Type B pancreatic cell (in vitro differentiated cells): Measurements from ENCODE around the gene TRUB1. TPM values are rescaled to one million over a fixed set of nuclear protein-coding genes. Genes with fewer than 3 reads are reported as not detected.
"Not testable (repeated sequence)": the region's sequence is repeated elsewhere in the genome, so short reads cannot be mapped to it uniquely, and the experiment has no call there.

Experiments
- DNase-seq: peaks from one replicate; pipeline ENCODE4 v3.0.0; 2021; ENCODE audit warnings: mixed read lengths; ENCODE audit not compliant: unreplicated experiment; ENCODE audit errors: extremely low spot score
- H3K27ac Mint-ChIP-seq: 2 replicates; pipeline ENCODE4 v1.8.0; 2021; ENCODE audit warnings: mild to moderate bottlenecking, mixed read lengths
- H3K27me3 Mint-ChIP-seq: 2 replicates; pipeline ENCODE4 v1.8.0; 2021; ENCODE audit warnings: mixed read lengths
- H3K36me3 Mint-ChIP-seq: 2 replicates; pipeline ENCODE4 v1.8.0; 2021; ENCODE audit warnings: mixed read lengths
- H3K4me1 Mint-ChIP-seq: one replicate; pipeline ENCODE4 v1.8.0; 2021; ENCODE audit warnings: mixed read lengths; ENCODE audit not compliant: unreplicated experiment
- H3K4me3 Mint-ChIP-seq: 2 replicates; pipeline ENCODE4 v1.8.0; 2021; ENCODE audit warnings: mild to moderate bottlenecking, mixed read lengths
- H3K9me3 Mint-ChIP-seq: 2 replicates; pipeline ENCODE4 v1.8.0; 2021; ENCODE audit warnings: mixed read lengths
- long read RNA-seq: library from polyadenylated mRNA; unstranded; transcript quantifications from one replicate; pipeline ENCODE4 v2.0.0, GENCODE V29; 2020
- total RNA-seq: library from RNA; stranded (reverse); gene quantifications from 2 replicates; pipeline ENCODE4 v1.2.1, GENCODE V29; 2021; ENCODE audit warnings: low replicate concordance
- TF ChIP-seq, protein P1 (sequence below): fragments of 200-600 bp; sonication (generic); conservative IDR thresholded peaks from 2 replicates; pipeline ENCODE4 v1.5.0; 2021; ENCODE audit warnings: antibody characterized with exemption, mild to moderate bottlenecking

Gene TRUB1
- total RNA-seq: 19.3 and 22.0 TPM in 2 replicates
- long read RNA-seq, transcript TRUB1-201 (8 exons, 3,408 nt): major isoform, 24 of 32 reads
- long read RNA-seq, partial matches to known transcripts: 2 of 32 reads
- long read RNA-seq, other reads (novel, unspliced or antisense): 4 of 32 reads

DNA sequence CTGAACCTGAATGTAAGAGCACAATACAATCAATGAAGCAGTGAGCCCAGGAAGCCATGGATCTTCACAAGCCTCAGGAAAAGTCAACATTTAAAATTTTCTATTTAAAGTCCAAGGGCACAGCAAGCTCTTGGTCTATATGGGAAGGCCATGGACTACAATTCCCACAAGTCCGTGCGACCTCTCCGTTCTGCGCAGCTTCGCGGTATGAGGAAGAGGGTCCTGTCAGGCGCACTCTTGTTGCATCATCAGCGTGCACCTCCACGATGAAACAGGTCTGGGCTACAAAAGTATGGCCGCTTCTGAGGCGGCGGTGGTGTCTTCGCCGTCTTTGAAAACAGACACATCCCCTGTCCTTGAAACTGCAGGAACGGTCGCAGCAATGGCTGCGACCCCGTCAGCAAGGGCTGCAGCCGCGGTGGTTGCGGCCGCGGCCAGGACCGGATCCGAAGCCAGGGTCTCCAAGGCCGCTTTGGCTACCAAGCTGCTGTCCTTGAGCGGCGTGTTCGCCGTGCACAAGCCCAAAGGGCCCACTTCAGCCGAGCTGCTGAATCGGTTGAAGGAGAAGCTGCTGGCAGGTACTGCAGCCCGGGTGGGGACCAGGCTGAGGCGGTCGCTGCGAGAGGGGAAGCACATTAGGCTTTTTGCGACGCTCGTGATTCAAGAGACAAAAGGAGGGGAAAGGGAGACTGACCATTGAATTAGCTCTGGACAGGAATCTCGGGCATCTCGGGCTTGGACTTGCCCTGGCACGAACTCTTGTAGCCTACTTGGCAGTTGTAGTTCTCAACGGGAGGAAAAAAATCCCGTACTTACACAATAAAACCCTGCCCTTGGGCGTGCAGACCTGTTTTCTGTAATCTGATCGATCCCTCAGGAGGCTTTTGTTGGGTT, at the start of gene TRUB1:
TSS of gene TRUB1 (plus strand) at position 234 of the 894 bp plus-strand sequence. CDS start at position 293, 59 bp downstream.
- H3K9me3 Mint-ChIP-seq: no peaks in the 10 kb centered on the region
- peaks cover 17% of the 10 kb centered on the region for H3K4me1 Mint-ChIP-seq
- DNase-seq: peak; percentile 88
- H3K4me3 Mint-ChIP-seq: peak within 1 kb of the TSS; percentile 98
- H3K36me3 Mint-ChIP-seq: peaks cover 12% of the 10 kb centered on the region
- H3K27ac Mint-ChIP-seq: peak within 1 kb of the TSS; percentile 97
- TF ChIP-seq, protein P1, sequence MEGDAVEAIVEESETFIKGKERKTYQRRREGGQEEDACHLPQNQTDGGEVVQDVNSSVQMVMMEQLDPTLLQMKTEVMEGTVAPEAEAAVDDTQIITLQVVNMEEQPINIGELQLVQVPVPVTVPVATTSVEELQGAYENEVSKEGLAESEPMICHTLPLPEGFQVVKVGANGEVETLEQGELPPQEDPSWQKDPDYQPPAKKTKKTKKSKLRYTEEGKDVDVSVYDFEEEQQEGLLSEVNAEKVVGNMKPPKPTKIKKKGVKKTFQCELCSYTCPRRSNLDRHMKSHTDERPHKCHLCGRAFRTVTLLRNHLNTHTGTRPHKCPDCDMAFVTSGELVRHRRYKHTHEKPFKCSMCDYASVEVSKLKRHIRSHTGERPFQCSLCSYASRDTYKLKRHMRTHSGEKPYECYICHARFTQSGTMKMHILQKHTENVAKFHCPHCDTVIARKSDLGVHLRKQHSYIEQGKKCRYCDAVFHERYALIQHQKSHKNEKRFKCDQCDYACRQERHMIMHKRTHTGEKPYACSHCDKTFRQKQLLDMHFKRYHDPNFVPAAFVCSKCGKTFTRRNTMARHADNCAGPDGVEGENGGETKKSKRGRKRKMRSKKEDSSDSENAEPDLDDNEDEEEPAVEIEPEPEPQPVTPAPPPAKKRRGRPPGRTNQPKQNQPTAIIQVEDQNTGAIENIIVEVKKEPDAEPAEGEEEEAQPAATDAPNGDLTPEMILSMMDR: no peak
- no peaks in the 10 kb centered on the region for H3K27me3 Mint-ChIP-seq

DNA sequence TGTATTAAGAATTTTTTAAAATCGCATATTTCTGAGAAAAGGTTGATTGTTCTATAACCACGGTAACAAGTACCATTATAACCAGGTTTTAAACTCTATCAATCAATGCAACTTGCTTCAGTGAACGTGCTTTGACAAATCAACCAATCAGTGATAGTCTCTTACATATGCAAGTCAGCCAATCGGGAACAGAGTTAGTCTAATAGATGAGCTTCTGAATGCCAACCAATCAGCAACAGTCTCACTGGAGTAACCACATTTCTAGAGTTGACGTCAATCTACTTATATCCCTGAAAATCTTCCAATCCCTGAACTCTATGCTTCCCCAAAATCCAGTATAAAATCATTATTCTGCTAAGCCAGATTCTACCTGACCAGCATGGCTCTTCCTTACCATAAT, 44.7 kb upstream of the TRUB1 start:
- H3K36me3 Mint-ChIP-seq: no peaks in the 10 kb centered on the region
- TF ChIP-seq, protein P1: no peak
- no peak overlapping the region for H3K27ac Mint-ChIP-seq
- peaks cover under 1% of the 10 kb centered on the region for H3K27me3 Mint-ChIP-seq
- peaks cover 17% of the 10 kb centered on the region for H3K4me1 Mint-ChIP-seq
- no peak overlapping the region for H3K4me3 Mint-ChIP-seq
- DNase-seq: no peak
- no peaks in the 10 kb centered on the region for H3K9me3 Mint-ChIP-seq

DNA sequence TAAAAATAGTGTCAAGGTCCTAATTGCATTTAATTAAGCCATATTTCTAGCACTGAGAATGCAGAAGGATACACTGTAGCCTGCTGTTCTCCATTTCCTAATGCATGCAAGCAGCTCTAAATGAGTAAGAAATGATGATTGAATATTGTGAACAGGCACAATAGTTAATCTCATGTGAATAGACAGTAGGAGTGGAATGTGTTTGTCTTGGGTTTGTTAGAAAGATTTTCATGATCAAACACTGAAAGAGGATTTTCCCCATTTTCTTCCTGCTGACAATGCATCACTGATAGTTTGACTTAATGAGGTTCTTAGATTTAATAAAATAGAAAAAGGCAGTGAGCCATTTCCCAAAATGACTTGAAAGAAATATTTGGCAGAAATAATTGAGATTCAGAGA, 43.1 kb upstream of the TRUB1 start:
- no peaks in the 10 kb centered on the region for H3K27me3 Mint-ChIP-seq
- H3K27ac Mint-ChIP-seq: no peak overlapping the region
- no peak overlapping the region for H3K4me3 Mint-ChIP-seq
- TF ChIP-seq, protein P1: no peak
- no peak for DNase-seq
- no peaks in the 10 kb centered on the region for H3K36me3 Mint-ChIP-seq
- H3K9me3 Mint-ChIP-seq: no peaks in the 10 kb centered on the region
- H3K4me1 Mint-ChIP-seq: peaks cover 17% of the 10 kb centered on the region

DNA sequence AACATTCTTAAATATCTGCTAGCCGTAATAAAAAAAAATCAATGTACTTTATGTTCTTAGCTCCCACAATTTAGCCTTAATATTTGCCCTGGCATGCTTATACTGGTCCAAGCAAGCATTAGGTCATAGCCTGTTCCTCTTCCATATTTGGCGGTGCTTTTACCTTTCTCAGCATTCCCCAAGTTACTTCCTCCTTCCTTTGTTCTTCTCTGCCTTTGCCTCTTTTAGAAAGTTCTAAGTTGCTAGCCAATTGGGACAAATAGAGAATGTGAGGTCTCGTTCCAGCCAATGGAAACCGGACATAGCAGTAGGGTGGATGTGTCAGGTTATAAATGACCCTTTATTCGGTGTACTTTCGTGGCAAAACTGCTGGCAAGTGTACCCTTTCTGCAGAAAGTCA, 41.0 kb upstream of the TRUB1 start:
- not testable (repeated sequence) for H3K27ac Mint-ChIP-seq, DNase-seq, H3K27me3 Mint-ChIP-seq, H3K4me3 Mint-ChIP-seq, H3K9me3 Mint-ChIP-seq, H3K36me3 Mint-ChIP-seq
- H3K4me1 Mint-ChIP-seq: peaks cover 19% of the 10 kb centered on the region

DNA sequence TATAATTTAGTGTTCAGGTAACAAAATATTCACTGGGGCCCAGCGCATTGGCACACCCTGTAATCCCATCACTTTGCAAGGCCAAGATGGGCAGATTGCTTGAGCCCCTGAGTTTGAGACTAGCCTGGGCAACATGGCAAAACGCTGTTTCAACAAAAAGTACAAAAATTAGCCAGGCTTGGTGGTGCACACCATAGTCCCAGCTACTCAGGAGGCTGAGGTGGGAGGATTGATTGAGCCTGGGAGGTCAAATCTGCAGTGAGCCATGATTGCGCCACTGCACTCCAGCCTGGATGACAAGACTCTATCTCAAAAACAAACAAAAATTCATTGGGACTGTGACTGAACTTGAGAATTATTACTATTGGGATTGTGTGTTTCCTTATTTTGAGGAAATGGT, 40.4 kb upstream of the TRUB1 start:
- no peak for DNase-seq
- Mint-ChIP-seq H3K27ac (no peak overlapping the region), H3K27me3 (no peaks in the 10 kb centered on the region), H3K4me3 (no peak overlapping the region), H3K36me3 (no peaks in the 10 kb centered on the region), H3K4me1 (peaks cover 23% of the 10 kb centered on the region), H3K9me3 (no peaks in the 10 kb centered on the region)
- TF ChIP-seq, protein P1: no peak

DNA sequence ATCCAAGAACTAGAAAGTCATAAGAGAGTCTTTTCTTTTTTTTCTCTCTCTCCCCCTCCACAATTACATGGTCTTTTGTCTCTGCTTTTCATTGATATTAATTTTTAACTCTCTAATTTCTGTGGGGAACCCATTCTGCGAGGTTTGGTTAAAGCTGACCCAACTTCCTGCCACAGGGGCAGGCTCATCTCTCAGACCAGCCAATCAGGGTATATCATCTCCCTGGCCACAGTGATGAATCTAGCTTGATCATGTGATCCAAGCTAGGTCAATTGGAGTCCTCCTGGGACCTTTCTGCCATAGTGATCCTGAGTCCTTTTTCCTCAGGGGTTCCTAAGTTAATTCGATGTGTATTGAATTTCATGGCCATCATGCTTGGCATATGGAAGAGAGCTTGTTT, 38.0 kb upstream of the TRUB1 start:
- Mint-ChIP-seq H3K36me3 (no peaks in the 10 kb centered on the region), H3K9me3 (no peaks in the 10 kb centered on the region), H3K27me3 (no peaks in the 10 kb centered on the region), H3K4me1 (peaks cover 29% of the 10 kb centered on the region), H3K4me3 (no peak overlapping the region), H3K27ac (no peak overlapping the region)
- no peak for DNase-seq
- TF ChIP-seq, protein P1: no peak
